K562 (cell line): ENCODE measurements around the gene CCDC85C.

ENCODE experiments used
- ATF2 ChIP-seq: sonication (generic); formaldehyde crosslinking; IDR thresholded peaks from 2 replicates; pipeline ENCODE4 v1.8.1; 2022; ENCODE audit warnings: missing genetic modification reagents
- CGGBP1 ChIP-seq: fragments of 250-450 bp; sonication (Bioruptor Pico); IDR thresholded peaks from 2 replicates; pipeline ENCODE4 v1.9.0; 2021; ENCODE audit warnings: mild to moderate bottlenecking
- CTCF ChIP-seq, 3 experiments: IDR thresholded peaks in 2 of 3; conservative IDR thresholded peaks in 1 of 3; 2 replicates each; pipeline ENCODE4 v1.5.1; 2011 to 2012; ENCODE audit warnings: low read length in 3 of 3, mild to moderate bottlenecking in 3 of 3, control low read depth in 2 of 3, improper control_type of control experiment in 1 of 3, inconsistent platforms in 1 of 3, low read depth in 1 of 3, mixed read lengths in 1 of 3, moderate library complexity in 1 of 3; ENCODE audit not compliant: insufficient read depth in 2 of 3
- FOXJ3 ChIP-seq: sonication (generic); formaldehyde crosslinking; IDR thresholded peaks from 2 replicates; pipeline ENCODE4 v1.4.0; 2020; ENCODE audit warnings: mild to moderate bottlenecking, missing genetic modification reagents
- JUN ChIP-seq, 2 experiments: sonication (generic) in 1 of 2; formaldehyde crosslinking in 1 of 2; IDR thresholded peaks; 2 replicates each; pipeline versions ENCODE4 v1.6.1 to v1.8.0; 2012 to 2022; ENCODE audit warnings: borderline replicate concordance in 2 of 2, mild to moderate bottlenecking in 2 of 2, improper control_type of control experiment in 1 of 2, low read depth in 1 of 2, low read length in 1 of 2, missing genetic modification reagents in 1 of 2
- NR3C1 ChIP-seq: sonication (generic); formaldehyde crosslinking; IDR thresholded peaks from 2 replicates; pipeline ENCODE4 v1.8.1; 2022; ENCODE audit warnings: missing genetic modification reagents
- SIN3A ChIP-seq, 2 experiments: fragments of 150-350 bp in 1 of 2; IDR thresholded peaks; 2 replicates each; pipeline ENCODE4 v1.6.1; 2011 to 2016; ENCODE audit warnings: borderline replicate concordance in 2 of 2, low read depth in 2 of 2, low read length in 2 of 2, mild to moderate bottlenecking in 2 of 2, moderate library complexity in 2 of 2; ENCODE audit not compliant: control insufficient read depth in 1 of 2
- ZBTB2 ChIP-seq: fragments of 450-650 bp; IDR thresholded peaks from 2 replicates; pipeline ENCODE4 v1.6.1; 2016; ENCODE audit warnings: antibody characterized with exemption
- ZNF224 ChIP-seq: sonication (generic); formaldehyde crosslinking; IDR thresholded peaks from 2 replicates; pipeline ENCODE4 v1.8.0; 2022; ENCODE audit warnings: mild to moderate bottlenecking, missing genetic modification reagents

- TF ChIP-seq CTCF (IDR thresholded peaks at IDR 0.05 in 2 of 3, conservative IDR thresholded peaks at IDR 0.05 in 1 of 3; ENCODE audit: insufficient read depth in 2 of 3, low read depth in 1 of 3, low read length in 3 of 3) (no peak), NR3C1 (no peak), ZNF224 (no peak), ZBTB2 (no peak), SIN3A (IDR thresholded peaks at IDR 0.05; ENCODE audit: borderline replicate concordance in 2 of 2, control insufficient read depth in 1 of 2, low read depth in 2 of 2, low read length in 2 of 2) (no peak), JUN (IDR thresholded peaks at IDR 0.05; ENCODE audit: borderline replicate concordance, low read depth, low read length) (no peak), JUN (CRISPR knock-in tag; IDR thresholded peaks at IDR 0.05; ENCODE audit: borderline replicate concordance) (no peak), ATF2 (CRISPR knock-in tag) (no peak), FOXJ3 (CRISPR knock-in tag) (no peak), CGGBP1 (CRISPR knock-in tag) (no peak)
These were observed 30.4 kb downstream of the CCDC85C start for GRCh38 chr14:99573436-99574098.
